MM.1S (cell line): ENCODE results near the gene ABCG8.

Experiments
- EZH2 ChIP-seq: fragments of 300-600 bp; sonication (generic); optimal IDR thresholded peaks from 2 replicates; pipeline ENCODE3; 2017; ENCODE audit warnings: low read depth, mild to moderate bottlenecking, antibody characterized with exemption, low read length, mixed read lengths
- TF ChIP-seq, protein P1 (sequence below): fragments of 300-600 bp; sonication (generic); IDR thresholded peaks from 2 replicates; pipeline ENCODE4 v1.5.1; 2016; ENCODE audit warnings: antibody characterized with exemption, low read length, mixed read lengths

DNA sequence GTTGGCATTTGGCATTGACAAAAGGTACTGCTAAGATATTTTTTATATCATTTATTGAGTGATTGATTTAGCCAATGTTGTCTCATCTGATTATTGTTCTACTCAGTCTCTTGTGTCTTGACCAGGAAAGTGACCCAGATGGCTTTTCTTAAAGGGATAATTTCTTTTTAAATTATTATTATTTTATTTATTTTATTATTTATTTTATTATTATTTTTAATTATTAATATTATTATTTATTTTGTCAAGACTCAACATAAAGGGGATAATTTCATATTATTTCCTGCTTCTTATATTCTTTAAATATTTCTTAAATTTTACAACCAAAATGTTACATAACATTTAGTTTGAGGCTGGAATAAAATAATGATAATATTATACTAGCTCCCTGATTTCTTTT is 37.9 kb upstream of the ABCG8 start:
- TF ChIP-seq, protein P1, sequence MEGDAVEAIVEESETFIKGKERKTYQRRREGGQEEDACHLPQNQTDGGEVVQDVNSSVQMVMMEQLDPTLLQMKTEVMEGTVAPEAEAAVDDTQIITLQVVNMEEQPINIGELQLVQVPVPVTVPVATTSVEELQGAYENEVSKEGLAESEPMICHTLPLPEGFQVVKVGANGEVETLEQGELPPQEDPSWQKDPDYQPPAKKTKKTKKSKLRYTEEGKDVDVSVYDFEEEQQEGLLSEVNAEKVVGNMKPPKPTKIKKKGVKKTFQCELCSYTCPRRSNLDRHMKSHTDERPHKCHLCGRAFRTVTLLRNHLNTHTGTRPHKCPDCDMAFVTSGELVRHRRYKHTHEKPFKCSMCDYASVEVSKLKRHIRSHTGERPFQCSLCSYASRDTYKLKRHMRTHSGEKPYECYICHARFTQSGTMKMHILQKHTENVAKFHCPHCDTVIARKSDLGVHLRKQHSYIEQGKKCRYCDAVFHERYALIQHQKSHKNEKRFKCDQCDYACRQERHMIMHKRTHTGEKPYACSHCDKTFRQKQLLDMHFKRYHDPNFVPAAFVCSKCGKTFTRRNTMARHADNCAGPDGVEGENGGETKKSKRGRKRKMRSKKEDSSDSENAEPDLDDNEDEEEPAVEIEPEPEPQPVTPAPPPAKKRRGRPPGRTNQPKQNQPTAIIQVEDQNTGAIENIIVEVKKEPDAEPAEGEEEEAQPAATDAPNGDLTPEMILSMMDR: no peak
- no peak for TF ChIP-seq EZH2
